SK-N-SH treated with all-trans-retinoic acid at 6 μM for 48 hours (cell line): Measurements from ENCODE around the gene USP28.

Source experiments
- ESRRG ChIP-seq: fragments of 250-450 bp; sonication (Bioruptor Pico); IDR thresholded peaks from 2 replicates; pipeline ENCODE4 v1.6.1; 2021; ENCODE audit warnings: mild to moderate bottlenecking
- GLIS3 ChIP-seq: fragments of 250-450 bp; sonication (Bioruptor Pico); IDR thresholded peaks from 2 replicates; pipeline ENCODE4 v1.5.0; 2020; ENCODE audit warnings: mild to moderate bottlenecking, moderate library complexity
- ZC3H10 ChIP-seq: fragments of 250-450 bp; sonication (Bioruptor Pico); IDR thresholded peaks from 2 replicates; pipeline ENCODE4 v1.5.1; 2021; ENCODE audit warnings: mild to moderate bottlenecking, moderate library complexity
- TF ChIP-seq, protein P1 (sequence below): fragments of 250-450 bp; sonication (Bioruptor Pico); IDR thresholded peaks from 2 replicates; pipeline ENCODE4 v1.8.0; 2020; ENCODE audit warnings: mild to moderate bottlenecking, moderate library complexity, borderline replicate concordance
- TF ChIP-seq, protein P2 (sequence below): fragments of 250-450 bp; sonication (Bioruptor Pico); IDR thresholded peaks from 2 replicates; pipeline ENCODE4 v1.5.0; 2020; ENCODE audit warnings: mild to moderate bottlenecking, moderate library complexity

DNA sequence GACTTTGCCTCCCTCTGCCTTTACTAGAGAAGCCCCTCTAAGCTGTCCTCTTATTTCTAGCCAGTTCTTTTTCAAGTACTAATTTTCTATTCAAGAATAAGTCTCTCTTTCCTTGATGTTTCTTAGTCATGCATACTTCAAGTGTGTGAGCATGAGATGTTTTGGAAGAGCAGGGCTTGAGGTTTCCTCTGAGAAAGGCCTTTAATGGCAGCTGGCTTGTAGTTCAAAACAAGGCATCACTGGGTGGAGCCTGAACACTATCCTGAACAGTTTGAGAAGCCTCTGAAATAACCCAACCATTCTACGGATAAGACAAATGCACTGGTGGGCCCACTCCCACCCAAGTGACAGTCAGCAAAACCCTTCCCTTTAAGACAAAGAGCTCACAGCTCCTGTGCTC is 58.2 kb downstream of the USP28 start:
- TF ChIP-seq, protein P1, sequence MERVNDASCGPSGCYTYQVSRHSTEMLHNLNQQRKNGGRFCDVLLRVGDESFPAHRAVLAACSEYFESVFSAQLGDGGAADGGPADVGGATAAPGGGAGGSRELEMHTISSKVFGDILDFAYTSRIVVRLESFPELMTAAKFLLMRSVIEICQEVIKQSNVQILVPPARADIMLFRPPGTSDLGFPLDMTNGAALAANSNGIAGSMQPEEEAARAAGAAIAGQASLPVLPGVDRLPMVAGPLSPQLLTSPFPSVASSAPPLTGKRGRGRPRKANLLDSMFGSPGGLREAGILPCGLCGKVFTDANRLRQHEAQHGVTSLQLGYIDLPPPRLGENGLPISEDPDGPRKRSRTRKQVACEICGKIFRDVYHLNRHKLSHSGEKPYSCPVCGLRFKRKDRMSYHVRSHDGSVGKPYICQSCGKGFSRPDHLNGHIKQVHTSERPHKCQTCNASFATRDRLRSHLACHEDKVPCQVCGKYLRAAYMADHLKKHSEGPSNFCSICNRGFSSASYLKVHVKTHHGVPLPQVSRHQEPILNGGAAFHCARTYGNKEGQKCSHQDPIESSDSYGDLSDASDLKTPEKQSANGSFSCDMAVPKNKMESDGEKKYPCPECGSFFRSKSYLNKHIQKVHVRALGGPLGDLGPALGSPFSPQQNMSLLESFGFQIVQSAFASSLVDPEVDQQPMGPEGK: no peak
- TF ChIP-seq GLIS3 (CRISPR knock-in tag): no peak
- TF ChIP-seq ESRRG (CRISPR knock-in tag): no peak
- TF ChIP-seq, protein P2, sequence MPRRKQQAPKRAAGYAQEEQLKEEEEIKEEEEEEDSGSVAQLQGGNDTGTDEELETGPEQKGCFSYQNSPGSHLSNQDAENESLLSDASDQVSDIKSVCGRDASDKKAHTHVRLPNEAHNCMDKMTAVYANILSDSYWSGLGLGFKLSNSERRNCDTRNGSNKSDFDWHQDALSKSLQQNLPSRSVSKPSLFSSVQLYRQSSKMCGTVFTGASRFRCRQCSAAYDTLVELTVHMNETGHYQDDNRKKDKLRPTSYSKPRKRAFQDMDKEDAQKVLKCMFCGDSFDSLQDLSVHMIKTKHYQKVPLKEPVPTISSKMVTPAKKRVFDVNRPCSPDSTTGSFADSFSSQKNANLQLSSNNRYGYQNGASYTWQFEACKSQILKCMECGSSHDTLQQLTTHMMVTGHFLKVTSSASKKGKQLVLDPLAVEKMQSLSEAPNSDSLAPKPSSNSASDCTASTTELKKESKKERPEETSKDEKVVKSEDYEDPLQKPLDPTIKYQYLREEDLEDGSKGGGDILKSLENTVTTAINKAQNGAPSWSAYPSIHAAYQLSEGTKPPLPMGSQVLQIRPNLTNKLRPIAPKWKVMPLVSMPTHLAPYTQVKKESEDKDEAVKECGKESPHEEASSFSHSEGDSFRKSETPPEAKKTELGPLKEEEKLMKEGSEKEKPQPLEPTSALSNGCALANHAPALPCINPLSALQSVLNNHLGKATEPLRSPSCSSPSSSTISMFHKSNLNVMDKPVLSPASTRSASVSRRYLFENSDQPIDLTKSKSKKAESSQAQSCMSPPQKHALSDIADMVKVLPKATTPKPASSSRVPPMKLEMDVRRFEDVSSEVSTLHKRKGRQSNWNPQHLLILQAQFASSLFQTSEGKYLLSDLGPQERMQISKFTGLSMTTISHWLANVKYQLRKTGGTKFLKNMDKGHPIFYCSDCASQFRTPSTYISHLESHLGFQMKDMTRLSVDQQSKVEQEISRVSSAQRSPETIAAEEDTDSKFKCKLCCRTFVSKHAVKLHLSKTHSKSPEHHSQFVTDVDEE (CRISPR knock-in tag): no peak
- no peak for TF ChIP-seq ZC3H10
